ENCODE measurements around the gene NIP7.

GRCh38 chr16:69302301-69302700, 37.3 kb upstream of the NIP7 start:
- TF ChIP-seq REST (IDR thresholded peaks at IDR 0.05; ENCODE audit: insufficient read depth in 1 of 2, low read depth in 2 of 2, low read length in 2 of 2) (no peak), SIN3A (IDR thresholded peaks at IDR 0.05; ENCODE audit: borderline replicate concordance, insufficient read depth, low read length) (no peak), POLR2AphosphoS5 (IDR thresholded peaks at IDR 0.05; ENCODE audit: low read depth, low read length) (no peak), TAF1 (IDR thresholded peaks at IDR 0.05; ENCODE audit: borderline replicate concordance, insufficient read depth, low read length) (no peak)

Measured in PFSK-1 (cell line).